ENCODE results near the gene GPR78.

GPR78 gene

GRCh38 chr4:8595237-8596087 is 15.3 kb downstream of the GPR78 start:
- in situ Hi-C loops (cut with MboI; ENCODE audit: low sequenced_read_pairs) = loop anchor here (25.0 kb wide), 1 partner anchor 317 kb away; no protein-coding TSS in a partner anchor

GRCh38 chr4:8596891-8597290 is 16.7 kb downstream of the GPR78 start:
- in situ Hi-C loops (cut with MboI; ENCODE audit: low sequenced_read_pairs) = loop anchor here (25.0 kb wide), 1 partner anchor 315 kb away; no protein-coding TSS in a partner anchor

- in situ Hi-C loops (cut with MboI; ENCODE audit: low sequenced_read_pairs) = loop anchor here (25.0 kb wide), 1 partner anchor 315 kb away; no protein-coding TSS in a partner anchor
Observed at GRCh38 chr4:8597319-8597718, 17.1 kb downstream of the GPR78 start.

GRCh38 chr4:8597791-8598190 is 17.6 kb downstream of the GPR78 start:
- in situ Hi-C loops (cut with MboI; ENCODE audit: low sequenced_read_pairs) = loop anchor here (25.0 kb wide), 1 partner anchor 315 kb away; no protein-coding TSS in a partner anchor

- in situ Hi-C loops (cut with MboI; ENCODE audit: low sequenced_read_pairs) = loop anchor here (25.0 kb wide), 1 partner anchor 314 kb away; no protein-coding TSS in a partner anchor
Observed at GRCh38 chr4:8598391-8599090, 18.3 kb downstream of the GPR78 start.

- in situ Hi-C loops (cut with MboI; ENCODE audit: low sequenced_read_pairs) = loop anchor here (25.0 kb wide), 1 partner anchor 313 kb away; no protein-coding TSS in a partner anchor
Observed at GRCh38 chr4:8599091-8599460, 18.9 kb downstream of the GPR78 start.

GRCh38 chr4:8599657-8600056 is 19.5 kb downstream of the GPR78 start:
- in situ Hi-C loops (cut with MboI; ENCODE audit: low sequenced_read_pairs) = loop anchor here (25.0 kb wide), 1 partner anchor 313 kb away; no protein-coding TSS in a partner anchor

GRCh38 chr4:8600266-8600665 is 20.1 kb downstream of the GPR78 start:
- in situ Hi-C loops (cut with MboI; ENCODE audit: low sequenced_read_pairs) = no loop called here

GRCh38 chr4:8600686-8601085 is 20.5 kb downstream of the GPR78 start:
- in situ Hi-C loops (cut with MboI; ENCODE audit: low sequenced_read_pairs) = no loop called here

- in situ Hi-C loops (cut with MboI; ENCODE audit: low sequenced_read_pairs) = no loop called here
Observed at GRCh38 chr4:8601086-8601485, 20.9 kb downstream of the GPR78 start.

- in situ Hi-C loops (cut with MboI; ENCODE audit: low sequenced_read_pairs) = no loop called here
Observed at GRCh38 chr4:8601556-8601955, 21.4 kb downstream of the GPR78 start.

- in situ Hi-C loops (cut with MboI; ENCODE audit: low sequenced_read_pairs) = no loop called here
Observed at GRCh38 chr4:8602686-8603430, 22.7 kb downstream of the GPR78 start.

GRCh38 chr4:8603931-8604330 is 23.7 kb downstream of the GPR78 start:
- in situ Hi-C loops (cut with MboI; ENCODE audit: low sequenced_read_pairs) = no loop called here

- in situ Hi-C loops (cut with MboI; ENCODE audit: low sequenced_read_pairs) = no loop called here
Observed at GRCh38 chr4:8605289-8605688, 25.1 kb downstream of the GPR78 start.

GRCh38 chr4:8606476-8606875 is 26.3 kb downstream of the GPR78 start:
- in situ Hi-C loops (cut with MboI; ENCODE audit: low sequenced_read_pairs) = no loop called here

- in situ Hi-C loops (cut with MboI; ENCODE audit: low sequenced_read_pairs) = no loop called here
Observed at GRCh38 chr4:8606966-8607365, 26.8 kb downstream of the GPR78 start.

- in situ Hi-C loops (cut with MboI; ENCODE audit: low sequenced_read_pairs) = no loop called here
Observed at GRCh38 chr4:8607603-8608481, 27.6 kb downstream of the GPR78 start.

- in situ Hi-C loops (cut with MboI; ENCODE audit: low sequenced_read_pairs) = no loop called here
Observed at GRCh38 chr4:8608714-8609391, 28.7 kb downstream of the GPR78 start.

- in situ Hi-C loops (cut with MboI; ENCODE audit: low sequenced_read_pairs) = no loop called here
Observed at GRCh38 chr4:8609406-8609805, 29.2 kb downstream of the GPR78 start.

All from HL-60/S4 treated with phorbol 12-myristate 13-acetate at 8.2 ng/mL for 4 days and 3 days (cell line).